Right atrium auricular region (tissue), 2 donors: Measurements from ENCODE around the gene CALML4. TPM values are rescaled to one million over a fixed set of nuclear protein-coding genes. Genes with fewer than 3 reads are reported as not detected.

Source experiments
- DNase-seq: peaks from one replicate; pipeline ENCODE4 v3.0.0-alpha.2; 2019; ENCODE audit warnings: low spot score
- H3K27ac ChIP-seq, 2 donors: fragments of 200-600 bp; sonication (generic); 1 replicate in 1 of 2; 2 replicates in 1 of 2; pipeline ENCODE4 v1.5.1; 2016 to 2019
- H3K27me3 ChIP-seq, 2 donors: fragments of 200-600 bp; sonication (generic); one replicate each; pipeline versions ENCODE4 v1.5.1 to v1.6.0; 2017 to 2019
- H3K36me3 ChIP-seq: fragments of 200-600 bp; sonication (generic); one replicate; pipeline ENCODE4 v1.5.1; 2016
- H3K4me1 ChIP-seq, 2 donors: fragments of 200-600 bp; sonication (generic); one replicate each; pipeline versions ENCODE4 v1.5.1 to v1.6.0; 2017 to 2019
- H3K4me3 ChIP-seq, 2 donors: fragments of 200-600 bp; sonication (generic); 1 replicate in 1 of 2; 2 replicates in 1 of 2; pipeline ENCODE4 v1.5.1; 2017 to 2019; ENCODE audit warnings: mild to moderate bottlenecking in 1 of 2, moderate library complexity in 1 of 2
- H3K9me3 ChIP-seq, 2 donors: fragments of 200-600 bp; sonication (generic); one replicate each; pipeline ENCODE4 v1.5.1; 2019
- total RNA-seq, 2 donors: library from RNA; depleted of rRNA; stranded (reverse); fragments of >200 nt; gene quantifications; one replicate each; pipeline ENCODE4 v1.1.0, GENCODE V29; 2016
- TF ChIP-seq, protein P1 (sequence below), 2 donors: fragments of 200-600 bp; sonication (generic); IDR thresholded peaks; one replicate each; pipeline ENCODE4 v1.5.1; 2019; ENCODE audit warnings: antibody characterized with exemption in 2 of 2

The CALML4 gene
- total RNA-seq, 2 donors from 2014 or later, result 0.52 to 2.1 TPM

DNA sequence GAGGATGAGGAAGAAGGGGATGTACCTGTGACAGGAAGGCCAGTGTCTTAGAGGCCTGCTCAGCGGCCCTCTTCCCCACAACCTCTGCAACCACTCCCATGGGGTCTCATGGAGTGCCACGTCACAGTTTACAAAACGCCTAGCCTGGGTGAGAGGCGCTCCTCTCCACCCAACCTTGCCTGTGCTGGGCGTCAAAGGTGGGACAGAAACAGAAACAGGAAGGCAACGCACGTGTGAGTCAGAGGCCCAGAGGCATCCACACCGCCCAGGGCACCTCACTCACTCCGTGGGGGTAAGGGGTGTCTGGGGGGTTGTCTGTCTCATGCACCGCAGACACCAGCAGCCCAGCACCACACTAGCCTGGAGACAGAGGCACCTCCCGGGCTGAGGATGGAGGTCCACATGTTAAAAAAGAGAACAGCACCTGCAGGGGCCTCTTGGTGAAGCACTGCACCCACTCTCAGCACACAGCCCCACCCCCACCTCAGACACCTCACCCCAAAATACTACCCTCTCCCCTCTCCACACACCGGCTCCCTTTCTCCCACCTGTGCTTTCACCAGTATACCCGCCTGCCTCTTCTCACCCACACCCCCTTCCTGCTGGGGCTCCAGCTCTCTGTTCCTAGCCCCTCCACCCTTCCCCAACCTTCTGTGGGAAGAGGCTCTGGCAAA lies 4.7 kb upstream of the CALML4 start:
- Histone ChIP-seq H3K4me3 (no peak overlapping the region), H3K9me3 (no peaks in the 10 kb centered on the region), H3K27me3 (no peaks in the 10 kb centered on the region), H3K27ac (no peak overlapping the region), H3K36me3 (no peaks in the 10 kb centered on the region), H3K4me1 (peaks cover 0 to 27% of the 10 kb centered on the region in 2 donors)
- no peak for DNase-seq
- TF ChIP-seq, protein P1, sequence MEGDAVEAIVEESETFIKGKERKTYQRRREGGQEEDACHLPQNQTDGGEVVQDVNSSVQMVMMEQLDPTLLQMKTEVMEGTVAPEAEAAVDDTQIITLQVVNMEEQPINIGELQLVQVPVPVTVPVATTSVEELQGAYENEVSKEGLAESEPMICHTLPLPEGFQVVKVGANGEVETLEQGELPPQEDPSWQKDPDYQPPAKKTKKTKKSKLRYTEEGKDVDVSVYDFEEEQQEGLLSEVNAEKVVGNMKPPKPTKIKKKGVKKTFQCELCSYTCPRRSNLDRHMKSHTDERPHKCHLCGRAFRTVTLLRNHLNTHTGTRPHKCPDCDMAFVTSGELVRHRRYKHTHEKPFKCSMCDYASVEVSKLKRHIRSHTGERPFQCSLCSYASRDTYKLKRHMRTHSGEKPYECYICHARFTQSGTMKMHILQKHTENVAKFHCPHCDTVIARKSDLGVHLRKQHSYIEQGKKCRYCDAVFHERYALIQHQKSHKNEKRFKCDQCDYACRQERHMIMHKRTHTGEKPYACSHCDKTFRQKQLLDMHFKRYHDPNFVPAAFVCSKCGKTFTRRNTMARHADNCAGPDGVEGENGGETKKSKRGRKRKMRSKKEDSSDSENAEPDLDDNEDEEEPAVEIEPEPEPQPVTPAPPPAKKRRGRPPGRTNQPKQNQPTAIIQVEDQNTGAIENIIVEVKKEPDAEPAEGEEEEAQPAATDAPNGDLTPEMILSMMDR (IDR thresholded peaks at IDR 0.05), result no peak

DNA sequence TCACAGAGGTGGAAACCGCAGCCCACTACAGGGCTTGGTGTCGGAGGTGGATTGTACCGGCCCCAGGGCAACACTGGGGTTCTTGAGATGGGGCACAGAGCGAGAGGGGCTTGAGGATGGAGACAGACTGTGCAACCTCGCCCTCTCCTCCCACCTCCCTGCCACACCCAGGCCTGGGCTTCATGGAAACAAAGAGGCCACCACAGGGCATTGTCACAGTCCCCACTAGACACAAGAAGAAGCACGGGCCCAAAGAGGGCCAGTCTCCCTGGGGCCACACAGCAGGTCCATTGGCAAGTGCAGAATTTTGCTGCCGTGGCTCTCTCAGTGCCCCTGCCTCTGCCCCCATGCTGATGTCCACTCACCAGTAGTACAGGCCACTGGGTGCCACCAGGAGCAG lies 4.1 kb upstream of the CALML4 start:
- no peak overlapping the region for H3K27ac ChIP-seq
- DNase-seq, result no peak
- no peaks in the 10 kb centered on the region for H3K9me3 ChIP-seq
- H3K4me3 ChIP-seq, result no peak overlapping the region
- H3K27me3 ChIP-seq, result no peaks in the 10 kb centered on the region
- no peaks in the 10 kb centered on the region for H3K36me3 ChIP-seq
- TF ChIP-seq, protein P1 (IDR thresholded peaks at IDR 0.05), result no peak
- H3K4me1 ChIP-seq, result peaks cover 0 to 33% of the 10 kb centered on the region in 2 donors

DNA sequence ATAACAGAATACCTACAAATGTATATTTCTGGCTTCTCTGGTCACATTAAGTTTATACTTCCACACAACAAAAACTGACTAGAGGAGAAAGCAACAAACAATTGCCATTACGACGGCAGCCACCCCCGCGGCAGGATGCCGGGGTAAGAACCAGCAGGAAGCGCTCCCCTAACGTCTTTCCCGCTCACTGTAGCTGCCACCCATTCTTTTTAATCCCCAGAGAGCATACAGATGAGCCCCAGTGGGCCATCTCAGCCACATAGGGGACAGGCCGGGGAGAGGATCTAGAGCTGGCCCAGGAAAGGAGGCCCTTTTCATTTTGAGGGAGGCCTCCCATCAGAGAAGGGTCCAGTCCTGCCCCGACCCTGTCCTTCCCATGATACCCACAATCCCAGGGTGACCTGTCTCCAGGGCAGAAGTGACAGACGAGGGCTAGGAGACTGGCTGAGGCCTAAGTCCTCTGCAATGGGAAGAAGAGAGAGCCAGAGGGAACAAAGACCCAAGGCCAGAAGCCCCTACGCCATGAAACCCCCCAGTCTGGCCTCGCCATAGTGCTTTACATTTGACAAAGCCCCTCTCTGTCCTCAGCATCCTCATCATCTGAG lies 3.6 kb upstream of the CALML4 start:
- Histone ChIP-seq H3K36me3 (no peaks in the 10 kb centered on the region), H3K27me3 (no peaks in the 10 kb centered on the region), H3K4me3 (no peak overlapping the region), H3K27ac (no peak overlapping the region), H3K9me3 (no peaks in the 10 kb centered on the region), H3K4me1 (peaks cover 0 to 34% of the 10 kb centered on the region in 2 donors)
- TF ChIP-seq, protein P1 (IDR thresholded peaks at IDR 0.05), result no peak
- DNase-seq, result no peak

DNA sequence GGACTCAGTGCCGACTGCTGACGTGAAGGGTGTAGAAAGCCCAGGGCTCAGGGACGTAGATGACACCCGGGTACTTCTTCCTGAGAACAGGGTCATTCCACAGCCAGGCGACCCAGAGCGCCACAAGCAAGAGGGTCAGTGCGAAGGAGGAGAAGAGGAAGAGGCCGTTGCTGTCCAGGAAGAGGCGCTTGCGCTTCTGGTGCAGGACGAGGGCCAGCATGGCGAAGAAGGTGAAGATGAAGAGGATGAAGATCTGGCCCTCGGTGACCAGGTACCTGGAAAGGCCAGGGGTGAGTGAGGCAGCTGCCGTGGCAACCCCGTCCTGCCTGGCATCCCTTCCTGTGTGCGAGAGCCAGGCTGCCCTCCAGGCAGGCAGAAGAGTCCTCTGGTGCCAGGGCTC lies 3.0 kb upstream of the CALML4 start:
- no peaks in the 10 kb centered on the region for H3K9me3 ChIP-seq
- H3K4me3 ChIP-seq, result no peak overlapping the region
- H3K27ac ChIP-seq, result no peak overlapping the region
- TF ChIP-seq, protein P1 (IDR thresholded peaks at IDR 0.05), result no peak
- no peak for DNase-seq
- no peaks in the 10 kb centered on the region for H3K36me3 ChIP-seq
- peaks cover 0 to 34% of the 10 kb centered on the region in 2 donors for H3K4me1 ChIP-seq
- no peaks in the 10 kb centered on the region for H3K27me3 ChIP-seq

DNA sequence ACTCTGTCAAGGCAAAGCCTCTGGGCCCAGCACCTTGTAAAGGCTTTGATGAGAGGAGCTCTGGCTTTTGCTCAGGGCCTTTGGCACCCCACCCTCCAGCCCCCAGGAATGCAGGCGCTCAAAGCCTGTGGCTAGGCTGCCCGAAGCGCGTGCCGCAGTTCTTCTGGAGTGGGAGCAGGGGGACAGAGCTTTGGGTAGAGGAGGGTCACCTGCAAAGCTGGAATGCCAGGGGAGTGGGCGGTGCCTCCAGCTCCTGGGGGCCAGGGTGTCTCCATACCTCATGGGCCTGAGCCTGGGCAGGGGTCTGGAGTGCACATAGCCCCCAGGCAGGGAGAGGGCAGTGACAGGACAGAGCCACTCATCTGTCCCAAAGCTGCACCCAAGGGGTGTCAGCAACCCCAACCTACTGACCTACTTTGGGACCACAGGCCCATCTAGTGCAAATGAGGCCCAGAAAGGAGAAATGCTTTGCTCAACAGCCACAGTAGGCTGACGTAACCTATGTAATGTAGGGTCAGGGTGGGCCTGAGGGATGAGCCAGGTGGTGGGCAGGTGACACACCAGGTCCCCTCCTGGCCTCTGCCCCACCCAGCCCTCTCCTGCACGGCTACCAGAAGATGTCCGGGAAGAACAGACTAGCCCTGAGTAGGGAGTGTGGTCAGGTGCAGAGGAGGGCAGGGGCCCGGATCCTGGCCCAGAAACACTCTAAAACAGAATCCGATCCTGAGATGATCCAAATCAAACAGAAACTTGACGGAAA lies 2.2 kb upstream of the CALML4 start:
- DNase-seq, result no peak
- Histone ChIP-seq H3K36me3 (no peaks in the 10 kb centered on the region), H3K9me3 (no peaks in the 10 kb centered on the region), H3K27me3 (no peaks in the 10 kb centered on the region), H3K4me1 (peaks cover 0 to 34% of the 10 kb centered on the region in 2 donors), H3K4me3 (no peak overlapping the region), H3K27ac (no peak overlapping the region)
- TF ChIP-seq, protein P1 (IDR thresholded peaks at IDR 0.05), result no peak
